Measurements from ENCODE around the gene BACE1.
"Not testable (repeated sequence)": the region's sequence is repeated elsewhere in the genome, so short reads cannot be mapped to it uniquely, and the experiment has no call there.

Gene BACE1

GRCh38 chr11:117273550-117274289, 42.3 kb downstream of the BACE1 start:
- Histone ChIP-seq H3K4me1 (ENCODE audit: insufficient read depth, low read length) (no peaks in the 10 kb centered on the region; the same call in 1 of the 2 replicates), H3K9me3 (ENCODE audit: insufficient read depth, low read depth, low read length) (no peaks in the 10 kb centered on the region; the same call in 1 of the 2 replicates), H3K27me3 (ENCODE audit: insufficient read depth, low read length) (no peaks in the 10 kb centered on the region), H3K4me3 (ENCODE audit: low read length) (no peak overlapping the region), H3K27ac (ENCODE audit: low read depth, low read length) (no peak overlapping the region), H3K9ac (ENCODE audit: low read depth, low read length) (no peak overlapping the region), H3K36me3 (ENCODE audit: insufficient read depth, low read length) (peaks cover 9% of the 10 kb centered on the region)
- WGBS = 85% methylated on average over 9 of the region's 9 CpGs

GRCh38 chr11:117272175-117272574, 43.9 kb downstream of the BACE1 start:
- WGBS = 98% methylated on average over 5 of the region's 5 CpGs
- H3K4me1 ChIP-seq (ENCODE audit: insufficient read depth, low read length); H3K4me3 ChIP-seq (ENCODE audit: low read length); H3K9me3 ChIP-seq (ENCODE audit: insufficient read depth, low read depth, low read length); H3K27ac ChIP-seq (ENCODE audit: low read depth, low read length); H3K9ac ChIP-seq (ENCODE audit: low read depth, low read length); H3K27me3 ChIP-seq (ENCODE audit: insufficient read depth, low read length); H3K36me3 ChIP-seq (ENCODE audit: insufficient read depth, low read length): not testable (repeated sequence)

GRCh38 chr11:117271208-117271607, 44.8 kb downstream of the BACE1 start:
- Histone ChIP-seq H3K27me3 (ENCODE audit: insufficient read depth, low read length) (no peaks in the 10 kb centered on the region), H3K27ac (ENCODE audit: low read depth, low read length) (no peak overlapping the region), H3K9me3 (ENCODE audit: insufficient read depth, low read depth, low read length) (no peaks in the 10 kb centered on the region; the same call in 1 of the 2 replicates), H3K4me3 (ENCODE audit: low read length) (no peak overlapping the region), H3K4me1 (ENCODE audit: insufficient read depth, low read length) (no peaks in the 10 kb centered on the region; the same call in 1 of the 2 replicates), H3K9ac (ENCODE audit: low read depth, low read length) (no peak overlapping the region), H3K36me3 (ENCODE audit: insufficient read depth, low read length) (peaks cover 9% of the 10 kb centered on the region)
- 83% methylated on average over 4 of the region's 4 CpGs for WGBS

- Histone ChIP-seq H3K4me1 (ENCODE audit: insufficient read depth, low read length) (no peaks in the 10 kb centered on the region; the same call in 1 of the 2 replicates), H3K9me3 (ENCODE audit: insufficient read depth, low read depth, low read length) (no peaks in the 10 kb centered on the region; the same call in 1 of the 2 replicates), H3K36me3 (ENCODE audit: insufficient read depth, low read length) (no peaks in the 10 kb centered on the region; the same call in 1 of the 2 replicates), H3K27me3 (ENCODE audit: insufficient read depth, low read length) (no peaks in the 10 kb centered on the region), H3K4me3 (ENCODE audit: low read length) (no peak overlapping the region), H3K27ac (ENCODE audit: low read depth, low read length) (no peak overlapping the region), H3K9ac (ENCODE audit: low read depth, low read length) (no peak overlapping the region)
- WGBS = 83% methylated on average over 2 of the region's 2 CpGs
Measured at GRCh38 chr11:117269856-117270255, 46.2 kb downstream of the BACE1 start.

GRCh38 chr11:117265745-117266144, 50.3 kb downstream of the BACE1 start:
- Histone ChIP-seq H3K27ac (ENCODE audit: low read depth, low read length) (no peak overlapping the region), H3K4me1 (ENCODE audit: insufficient read depth, low read length) (no peaks in the 10 kb centered on the region), H3K9me3 (ENCODE audit: insufficient read depth, low read depth, low read length) (no peaks in the 10 kb centered on the region), H3K9ac (ENCODE audit: low read depth, low read length) (no peak overlapping the region), H3K36me3 (ENCODE audit: insufficient read depth, low read length) (peaks cover 18% of the 10 kb centered on the region), H3K4me3 (ENCODE audit: low read length) (no peak overlapping the region), H3K27me3 (ENCODE audit: insufficient read depth, low read length) (no peaks in the 10 kb centered on the region)
- WGBS = 82% methylated on average over 2 of the region's 2 CpGs

GRCh38 chr11:117264624-117265323, 51.3 kb downstream of the BACE1 start:
- H3K36me3 ChIP-seq (ENCODE audit: insufficient read depth, low read length) = peaks cover 23% of the 10 kb centered on the region
- WGBS = 95% methylated on average over 7 of the region's 7 CpGs
- not testable (repeated sequence) for H3K9me3 ChIP-seq (ENCODE audit: insufficient read depth, low read depth, low read length); H3K4me1 ChIP-seq (ENCODE audit: insufficient read depth, low read length); H3K9ac ChIP-seq (ENCODE audit: low read depth, low read length); H3K27me3 ChIP-seq (ENCODE audit: insufficient read depth, low read length); H3K4me3 ChIP-seq (ENCODE audit: low read length); H3K27ac ChIP-seq (ENCODE audit: low read depth, low read length)

GRCh38 chr11:117259417-117259816, 56.6 kb downstream of the BACE1 start:
- Histone ChIP-seq H3K36me3 (ENCODE audit: insufficient read depth, low read length) (peaks cover 47% of the 10 kb centered on the region), H3K27me3 (ENCODE audit: insufficient read depth, low read length) (no peaks in the 10 kb centered on the region), H3K9ac (ENCODE audit: low read depth, low read length) (no peak overlapping the region), H3K4me1 (ENCODE audit: insufficient read depth, low read length) (no peaks in the 10 kb centered on the region), H3K9me3 (ENCODE audit: insufficient read depth, low read depth, low read length) (no peaks in the 10 kb centered on the region), H3K4me3 (ENCODE audit: low read length) (no peak overlapping the region), H3K27ac (ENCODE audit: low read depth, low read length) (no peak overlapping the region)
- 82% methylated on average over 1 of the region's 1 CpG for WGBS

GRCh38 chr11:117258576-117258975, 57.5 kb downstream of the BACE1 start:
- no peaks in the 10 kb centered on the region for H3K9me3 ChIP-seq (ENCODE audit: insufficient read depth, low read depth, low read length)
- H3K27ac ChIP-seq (ENCODE audit: low read depth, low read length) = no peak overlapping the region
- H3K4me1 ChIP-seq (ENCODE audit: insufficient read depth, low read length) = no peaks in the 10 kb centered on the region
- no peak overlapping the region for H3K9ac ChIP-seq (ENCODE audit: low read depth, low read length)
- WGBS = no CpG with 5 or more reads among the region's 2 CpGs
- H3K36me3 ChIP-seq (ENCODE audit: insufficient read depth, low read length) = peaks cover 53% of the 10 kb centered on the region
- no peaks in the 10 kb centered on the region for H3K27me3 ChIP-seq (ENCODE audit: insufficient read depth, low read length)
- no peak overlapping the region for H3K4me3 ChIP-seq (ENCODE audit: low read length)

- H3K9ac ChIP-seq (ENCODE audit: low read depth, low read length) = no peak overlapping the region
- H3K4me1 ChIP-seq (ENCODE audit: insufficient read depth, low read length) = no peaks in the 10 kb centered on the region
- 91% methylated on average over 1 of the region's 2 CpGs for WGBS
- H3K36me3 ChIP-seq (ENCODE audit: insufficient read depth, low read length) = peaks cover 53% of the 10 kb centered on the region
- no peak overlapping the region for H3K27ac ChIP-seq (ENCODE audit: low read depth, low read length)
- H3K4me3 ChIP-seq (ENCODE audit: low read length) = no peak overlapping the region
- H3K9me3 ChIP-seq (ENCODE audit: insufficient read depth, low read depth, low read length) = no peaks in the 10 kb centered on the region
- no peaks in the 10 kb centered on the region for H3K27me3 ChIP-seq (ENCODE audit: insufficient read depth, low read length)
Measured at GRCh38 chr11:117256573-117256972, 59.5 kb downstream of the BACE1 start.

GRCh38 chr11:117255966-117256365, 60.1 kb downstream of the BACE1 start:
- 91% methylated on average over 3 of the region's 3 CpGs for WGBS
- no peaks in the 10 kb centered on the region for H3K27me3 ChIP-seq (ENCODE audit: insufficient read depth, low read length)
- H3K4me1 ChIP-seq (ENCODE audit: insufficient read depth, low read length) = no peaks in the 10 kb centered on the region
- no peak overlapping the region for H3K4me3 ChIP-seq (ENCODE audit: low read length)
- no peak overlapping the region for H3K27ac ChIP-seq (ENCODE audit: low read depth, low read length)
- no peaks in the 10 kb centered on the region for H3K9me3 ChIP-seq (ENCODE audit: insufficient read depth, low read depth, low read length)
- H3K36me3 ChIP-seq (ENCODE audit: insufficient read depth, low read length) = peaks cover 49% of the 10 kb centered on the region
- H3K9ac ChIP-seq (ENCODE audit: low read depth, low read length) = no peak overlapping the region

- Histone ChIP-seq H3K4me3 (ENCODE audit: low read length) (no peak overlapping the region), H3K27me3 (ENCODE audit: insufficient read depth, low read length) (no peaks in the 10 kb centered on the region), H3K4me1 (ENCODE audit: insufficient read depth, low read length) (0 out of 2 replicates have a peak, but pooled peaks cover 2% of the 10 kb centered on the region), H3K9ac (ENCODE audit: low read depth, low read length) (no peak overlapping the region), H3K36me3 (ENCODE audit: insufficient read depth, low read length) (peaks cover 67% of the 10 kb centered on the region), H3K27ac (ENCODE audit: low read depth, low read length) (no peak overlapping the region), H3K9me3 (ENCODE audit: insufficient read depth, low read depth, low read length) (no peaks in the 10 kb centered on the region)
- 83% methylated on average over 3 of the region's 10 CpGs for WGBS
Measured at GRCh38 chr11:117251506-117251905, 64.5 kb downstream of the BACE1 start.
